Suprapubic skin (tissue), 4 donors: ENCODE results near the gene DHX58.

Experiments used
- POLR2A ChIP-seq, 2 donors: fragments of 450-650 bp; IDR thresholded peaks; one replicate each; pipeline ENCODE4 v1.6.1; 2017; ENCODE audit warnings: antibody characterized with exemption in 2 of 2, mild to moderate bottlenecking in 2 of 2, moderate library complexity in 2 of 2
- POLR2AphosphoS5 ChIP-seq, 3 donors: sonication (generic); formaldehyde crosslinking; IDR thresholded peaks; one replicate each; pipeline ENCODE4 v1.6.1; 2017; ENCODE audit warnings: antibody characterized with exemption in 3 of 3
- TF ChIP-seq, protein P1 (sequence below), 2 donors: fragments of 200-600 bp in 1 of 2; fragments of 450-650 bp in 1 of 2; sonication (generic) in 1 of 2; IDR thresholded peaks; one replicate each; pipeline ENCODE4 v1.5.1; 2016 to 2019; ENCODE audit warnings: antibody characterized with exemption in 2 of 2, mild to moderate bottlenecking in 1 of 2, moderate library complexity in 1 of 2

DNA sequence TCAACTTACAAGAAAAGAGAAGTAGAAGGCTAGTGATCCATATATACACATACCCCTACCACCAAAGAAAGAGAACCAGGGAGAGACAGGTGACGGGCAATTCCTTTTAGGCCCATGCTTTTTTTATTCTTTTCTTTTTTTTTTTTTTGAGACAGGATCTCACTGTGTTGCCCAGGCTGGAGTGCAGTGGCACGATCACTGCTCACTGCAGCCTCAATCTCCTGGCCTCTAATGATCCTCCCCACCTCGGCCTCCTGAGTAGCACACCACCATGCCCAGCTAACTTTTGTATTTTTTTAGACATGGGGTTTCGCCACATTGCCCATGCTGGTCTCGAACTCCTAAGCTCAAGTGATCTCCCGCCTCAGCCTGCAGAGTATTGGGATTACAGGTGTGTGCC lies 14.9 kb upstream of the DHX58 start:
- TF ChIP-seq, protein P1, sequence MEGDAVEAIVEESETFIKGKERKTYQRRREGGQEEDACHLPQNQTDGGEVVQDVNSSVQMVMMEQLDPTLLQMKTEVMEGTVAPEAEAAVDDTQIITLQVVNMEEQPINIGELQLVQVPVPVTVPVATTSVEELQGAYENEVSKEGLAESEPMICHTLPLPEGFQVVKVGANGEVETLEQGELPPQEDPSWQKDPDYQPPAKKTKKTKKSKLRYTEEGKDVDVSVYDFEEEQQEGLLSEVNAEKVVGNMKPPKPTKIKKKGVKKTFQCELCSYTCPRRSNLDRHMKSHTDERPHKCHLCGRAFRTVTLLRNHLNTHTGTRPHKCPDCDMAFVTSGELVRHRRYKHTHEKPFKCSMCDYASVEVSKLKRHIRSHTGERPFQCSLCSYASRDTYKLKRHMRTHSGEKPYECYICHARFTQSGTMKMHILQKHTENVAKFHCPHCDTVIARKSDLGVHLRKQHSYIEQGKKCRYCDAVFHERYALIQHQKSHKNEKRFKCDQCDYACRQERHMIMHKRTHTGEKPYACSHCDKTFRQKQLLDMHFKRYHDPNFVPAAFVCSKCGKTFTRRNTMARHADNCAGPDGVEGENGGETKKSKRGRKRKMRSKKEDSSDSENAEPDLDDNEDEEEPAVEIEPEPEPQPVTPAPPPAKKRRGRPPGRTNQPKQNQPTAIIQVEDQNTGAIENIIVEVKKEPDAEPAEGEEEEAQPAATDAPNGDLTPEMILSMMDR (IDR thresholded peaks at IDR 0.05): no peak
- TF ChIP-seq POLR2AphosphoS5 (IDR thresholded peaks at IDR 0.05): no peak
- no peak for TF ChIP-seq POLR2A (IDR thresholded peaks at IDR 0.05)
